GM12875 (cell line): ENCODE data around the gene RETN.

ENCODE experiments used
- H3K4me3 ChIP-seq: one replicate; pipeline ENCODE4 v1.5.1; 2011; ENCODE audit warnings: low read depth, low read length, control low read depth
- TF ChIP-seq, protein P1 (sequence below): IDR thresholded peaks from 2 replicates; pipeline ENCODE4 v1.5.1; 2011; ENCODE audit warnings: low read depth, mild to moderate bottlenecking, control low read depth, inconsistent platforms, low read length, moderate library complexity, borderline replicate concordance; ENCODE audit not compliant: insufficient read depth

RETN gene

DNA sequence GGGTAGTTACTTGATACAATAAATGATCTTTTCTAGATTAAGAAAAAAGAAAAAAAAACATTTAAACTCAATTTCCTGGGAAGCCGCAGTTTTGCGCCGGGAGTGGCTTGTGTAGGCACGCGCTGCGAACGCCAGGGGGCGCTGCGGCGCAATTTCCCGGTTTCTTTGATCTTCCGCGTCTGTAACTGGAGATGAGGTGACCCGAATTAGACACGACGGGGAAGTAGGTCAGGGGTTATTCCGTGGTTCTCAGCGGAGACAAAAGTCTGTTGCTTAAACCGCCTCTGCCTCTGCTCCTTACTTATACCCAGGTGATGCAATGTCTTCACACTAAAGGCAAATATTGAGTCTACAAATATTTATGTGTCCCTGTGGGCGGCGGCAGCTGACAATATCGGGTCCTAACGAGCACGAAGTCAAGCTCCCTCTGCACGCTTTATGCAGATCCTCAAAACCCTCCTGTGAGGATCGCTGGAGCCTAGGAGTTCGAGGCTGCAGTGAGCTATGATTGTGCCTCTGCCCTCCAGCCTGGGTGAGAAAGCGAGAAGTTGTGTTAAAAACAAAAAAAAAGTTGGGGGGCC, 16.7 kb upstream of the RETN start:
- TF ChIP-seq, protein P1, sequence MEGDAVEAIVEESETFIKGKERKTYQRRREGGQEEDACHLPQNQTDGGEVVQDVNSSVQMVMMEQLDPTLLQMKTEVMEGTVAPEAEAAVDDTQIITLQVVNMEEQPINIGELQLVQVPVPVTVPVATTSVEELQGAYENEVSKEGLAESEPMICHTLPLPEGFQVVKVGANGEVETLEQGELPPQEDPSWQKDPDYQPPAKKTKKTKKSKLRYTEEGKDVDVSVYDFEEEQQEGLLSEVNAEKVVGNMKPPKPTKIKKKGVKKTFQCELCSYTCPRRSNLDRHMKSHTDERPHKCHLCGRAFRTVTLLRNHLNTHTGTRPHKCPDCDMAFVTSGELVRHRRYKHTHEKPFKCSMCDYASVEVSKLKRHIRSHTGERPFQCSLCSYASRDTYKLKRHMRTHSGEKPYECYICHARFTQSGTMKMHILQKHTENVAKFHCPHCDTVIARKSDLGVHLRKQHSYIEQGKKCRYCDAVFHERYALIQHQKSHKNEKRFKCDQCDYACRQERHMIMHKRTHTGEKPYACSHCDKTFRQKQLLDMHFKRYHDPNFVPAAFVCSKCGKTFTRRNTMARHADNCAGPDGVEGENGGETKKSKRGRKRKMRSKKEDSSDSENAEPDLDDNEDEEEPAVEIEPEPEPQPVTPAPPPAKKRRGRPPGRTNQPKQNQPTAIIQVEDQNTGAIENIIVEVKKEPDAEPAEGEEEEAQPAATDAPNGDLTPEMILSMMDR = peak; percentile 64
- no peak overlapping the region for H3K4me3 ChIP-seq

DNA sequence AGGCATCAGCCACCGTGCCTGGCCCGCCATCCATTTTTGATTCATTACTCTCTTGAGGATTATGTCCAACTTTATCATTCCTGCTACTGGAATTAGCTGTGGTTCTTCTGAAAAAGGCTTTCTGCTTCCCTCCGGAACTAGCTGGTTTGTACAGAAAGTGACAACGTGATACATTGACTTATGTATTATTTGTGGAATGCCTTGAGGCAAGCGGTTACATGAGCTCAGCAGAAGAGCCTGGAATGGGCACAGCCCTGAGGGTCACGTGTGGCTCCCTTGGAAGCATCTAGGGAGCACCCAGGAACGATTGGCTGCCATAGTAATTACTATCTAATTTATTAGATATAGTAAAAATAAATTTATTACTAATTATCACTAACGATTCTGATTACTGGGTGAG, 14.4 kb upstream of the RETN start:
- TF ChIP-seq, protein P1 = no peak

DNA sequence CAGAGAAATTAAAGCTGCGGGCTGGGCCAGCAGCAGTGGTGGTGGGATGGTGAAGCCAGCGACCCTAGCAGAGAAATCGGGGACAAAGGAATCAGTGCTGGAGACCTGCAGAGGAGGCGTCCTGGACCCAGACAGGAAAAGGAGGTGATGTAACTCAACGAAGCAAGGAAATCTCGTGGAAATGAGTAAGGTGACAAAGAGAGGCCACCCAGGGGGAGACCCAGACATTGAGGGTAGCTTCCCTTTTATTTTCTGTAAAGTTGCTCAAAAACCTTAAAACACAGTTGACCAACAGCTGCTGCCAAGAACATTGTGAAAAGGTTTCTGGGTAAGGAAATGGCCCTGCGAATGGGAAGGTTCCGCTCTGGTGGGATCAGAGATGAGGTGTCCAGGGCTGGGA, 13.3 kb upstream of the RETN start:
- TF ChIP-seq, protein P1 = no peak

More for the DNA sequence above, 14.4 kb upstream of the RETN start:
- H3K4me3 ChIP-seq = no peak overlapping the region

DNA sequence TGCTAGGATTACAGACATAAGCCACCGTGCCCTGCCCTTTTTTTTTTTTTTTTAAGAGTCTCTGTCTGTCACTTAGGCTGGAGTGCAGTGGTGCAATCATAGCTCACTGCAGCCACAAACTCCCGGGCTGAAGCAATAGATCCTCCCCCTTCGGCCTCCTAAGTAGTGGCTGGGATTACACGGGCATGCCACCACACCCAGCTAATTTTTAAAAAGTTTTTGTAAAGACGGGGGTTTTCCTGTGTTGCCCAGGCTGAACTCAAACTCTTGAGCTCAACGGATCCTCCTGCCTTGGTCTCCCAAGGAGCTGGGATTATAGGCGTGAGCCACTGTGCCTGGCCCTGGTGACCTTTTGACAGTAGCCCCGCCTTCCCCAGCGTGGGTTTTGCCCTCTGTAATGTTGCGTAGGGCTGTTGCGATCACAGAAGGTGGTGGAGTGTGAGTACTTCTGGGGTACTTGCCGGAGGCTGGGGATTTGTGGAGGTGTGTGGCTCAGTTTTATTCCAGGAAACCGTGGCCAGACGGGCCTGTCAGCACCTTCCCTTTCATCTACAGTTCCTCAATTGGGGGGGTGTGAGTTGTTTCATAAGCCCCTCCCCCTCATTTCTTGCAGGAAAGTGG, 11.6 kb upstream of the RETN start:
- H3K4me3 ChIP-seq = no peak overlapping the region
- TF ChIP-seq, protein P1 = no peak

More for the DNA sequence above, 13.3 kb upstream of the RETN start:
- no peak overlapping the region for H3K4me3 ChIP-seq

DNA sequence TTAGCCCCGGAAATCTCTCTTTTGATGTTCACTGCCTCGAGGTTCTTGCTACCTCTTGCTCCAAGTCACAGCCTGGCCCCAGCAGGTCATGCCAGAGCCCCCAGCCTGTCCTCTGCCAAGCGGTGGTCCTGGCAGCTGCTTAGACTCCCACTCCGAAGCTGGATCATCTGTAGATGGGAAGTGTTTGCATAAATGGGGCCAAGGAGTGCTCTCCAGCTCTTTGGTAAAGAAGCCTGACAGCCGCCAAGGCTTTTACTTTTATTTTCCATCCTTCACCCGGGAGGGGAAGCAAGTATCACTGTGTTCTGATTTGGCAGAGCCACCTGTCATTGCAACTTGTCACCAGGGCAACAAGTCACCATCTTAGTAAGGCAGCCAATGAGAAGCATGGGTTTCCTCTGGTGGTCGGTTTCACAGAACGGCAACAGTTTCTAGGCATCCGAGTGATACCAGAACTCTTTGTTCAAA, 10.6 kb upstream of the RETN start:
- H3K4me3 ChIP-seq = peak overlapping the region; percentile 48
- TF ChIP-seq, protein P1 = no peak

DNA sequence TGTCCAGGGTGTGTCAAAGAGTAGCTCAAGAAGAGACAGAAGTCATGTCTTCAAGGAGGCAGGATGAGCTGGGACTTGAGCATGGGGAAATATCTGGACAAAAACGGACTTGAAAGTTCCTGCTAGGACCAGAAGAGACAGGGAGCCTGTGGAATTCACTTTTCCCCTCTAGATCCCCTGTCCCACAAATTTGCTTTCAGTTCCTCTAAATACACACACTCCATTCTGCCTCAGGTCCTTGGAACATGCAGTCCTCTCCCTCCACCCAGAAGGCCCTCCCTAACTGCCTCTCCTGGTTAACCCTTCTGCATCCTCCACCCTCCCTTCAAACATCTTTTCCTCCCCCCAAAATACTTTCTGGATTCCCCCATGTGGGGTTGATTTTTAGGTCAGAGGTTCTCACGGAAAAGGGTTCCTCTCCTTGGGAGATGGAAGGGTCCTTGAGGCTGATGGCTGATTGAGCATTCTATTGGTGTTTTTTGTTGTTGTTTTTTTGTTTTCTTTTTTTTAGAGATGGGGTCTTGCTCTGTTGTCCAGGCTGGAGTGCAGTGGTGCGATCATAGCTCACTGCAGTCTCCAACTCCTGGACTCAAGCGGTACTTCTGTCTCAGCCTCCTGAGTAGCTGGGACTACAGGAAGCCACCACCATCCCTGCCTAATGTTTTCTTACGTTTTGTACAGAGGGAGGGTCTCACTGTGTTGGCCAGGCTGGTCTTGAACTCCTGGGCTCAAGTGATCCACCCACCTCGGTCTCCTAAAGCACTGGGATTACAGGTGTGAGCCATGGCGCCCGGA, 6.9 kb upstream of the RETN start:
- TF ChIP-seq, protein P1 = no peak
- H3K4me3 ChIP-seq = no peak overlapping the region

DNA sequence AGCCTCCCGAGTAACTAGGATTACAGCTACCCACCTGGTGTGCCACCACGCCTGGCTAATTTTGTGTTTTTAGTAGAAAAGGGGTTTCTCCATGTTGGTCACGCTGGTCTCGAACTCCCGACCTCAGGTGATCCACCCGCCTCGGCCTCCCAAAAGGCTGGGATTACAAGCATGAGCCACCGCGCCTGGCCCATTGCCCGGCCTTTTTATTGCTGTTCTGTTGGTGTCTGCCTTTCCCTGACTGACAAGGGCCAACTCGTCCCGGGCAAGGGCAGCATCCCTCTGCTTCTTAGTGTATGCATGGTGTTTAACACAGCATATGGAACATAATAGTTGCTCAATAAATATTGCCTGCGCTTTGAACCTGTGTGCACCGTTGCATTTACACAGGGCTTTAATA, 6.2 kb upstream of the RETN start:
- TF ChIP-seq, protein P1 = no peak
- H3K4me3 ChIP-seq = no peak overlapping the region
